Erythroblast (primary cell): ENCODE data around the gene PTPRC.

Source experiments
- GATA1 ChIP-seq: IDR thresholded peaks from 2 replicates; pipeline ENCODE4 v1.6.1; 2011; ENCODE audit warnings: low read depth, mild to moderate bottlenecking, control low read depth, low read length, moderate library complexity
- POLR2A ChIP-seq: IDR thresholded peaks from 2 replicates; pipeline ENCODE4 v1.6.1; 2011; ENCODE audit warnings: mild to moderate bottlenecking, low read length

- TF ChIP-seq POLR2A (no peak), GATA1 (no peak)
Measured at GRCh38 chr1:198717510-198717909, 78.7 kb downstream of the PTPRC start.
